IPS DF 6.9 (cell line): ENCODE measurements around the gene ETFA.

Experiments
- DNase-seq: peaks from one replicate; pipeline ENCODE4 v3.0.0-alpha.2; 2013; ENCODE audit warnings: low read depth, low spot score
- H3K27ac ChIP-seq: one replicate; pipeline ENCODE4 v1.5.1; 2013; ENCODE audit warnings: low read length, control low read depth
- H3K27me3 ChIP-seq: 2 replicates; pipeline ENCODE4 v1.6.1; 2013; ENCODE audit warnings: mild to moderate bottlenecking, low read length; ENCODE audit not compliant: control insufficient read depth, insufficient read depth
- H3K36me3 ChIP-seq: 2 replicates; pipeline ENCODE4 v1.6.1; 2013; ENCODE audit warnings: low read length; ENCODE audit not compliant: control insufficient read depth, insufficient read depth
- H3K4me1 ChIP-seq: 2 replicates; pipeline ENCODE4 v1.6.1; 2013; ENCODE audit warnings: low read length; ENCODE audit not compliant: control insufficient read depth, insufficient read depth
- H3K4me3 ChIP-seq: 2 replicates; pipeline ENCODE4 v1.5.1; 2013; ENCODE audit warnings: mild to moderate bottlenecking, low read length
- H3K9me3 ChIP-seq: 2 replicates; pipeline ENCODE4 v1.6.1; 2013; ENCODE audit warnings: low read length, inconsistent platforms; ENCODE audit not compliant: control insufficient read depth, insufficient read depth
- WGBS: extraction: QIAGEN DNeasy Blood & Tissue Kit; methylation state at CpG from one replicate; pipeline ENCODE4 v1.1.7; 2013; ENCODE audit warnings: mixed read lengths, missing lambda C conversion rate; ENCODE audit not compliant: insufficient read length, insufficient coverage; 5-methylcytosine and 5-hydroxymethylcytosine counted together

ETFA gene

GRCh38 chr15:76346669-76347481, 35.6 kb upstream of the ETFA start:
- H3K27ac ChIP-seq = no peak overlapping the region
- no CpG with 5 or more reads among the region's 74 CpGs for WGBS

GRCh38 chr15:76345880-76346668, 34.8 kb upstream of the ETFA start:
- Histone ChIP-seq H3K9me3 (no peaks in the 10 kb centered on the region), H3K36me3 (no peaks in the 10 kb centered on the region), H3K27ac (no peak overlapping the region), H3K27me3 (peaks cover 51% of the 10 kb centered on the region), H3K4me1 (peaks cover 5% of the 10 kb centered on the region), H3K4me3 (peak overlapping the region; percentile 54)
- no CpG with 5 or more reads among the region's 65 CpGs for WGBS
- DNase-seq = no peak

More at GRCh38 chr15:76346669-76347481, 35.6 kb upstream of the ETFA start:
- Histone ChIP-seq H3K36me3 (no peaks in the 10 kb centered on the region), H3K9me3 (no peaks in the 10 kb centered on the region), H3K4me3 (peak overlapping the region; percentile 54; the same call in 1 of the 2 replicates), H3K27me3 (peaks cover 43% of the 10 kb centered on the region), H3K4me1 (peaks cover 2% of the 10 kb centered on the region)
- DNase-seq = no peak

- H3K4me3 ChIP-seq = peak overlapping the region; percentile 54; the same call in 1 of the 2 replicates
- WGBS = no CpG with 5 or more reads among the region's 7 CpGs
- H3K9me3 ChIP-seq = no peaks in the 10 kb centered on the region
- no peak overlapping the region for H3K27ac ChIP-seq
- no peaks in the 10 kb centered on the region for H3K36me3 ChIP-seq
- peaks cover 56% of the 10 kb centered on the region for H3K27me3 ChIP-seq
- no peak for DNase-seq
- peaks cover 11% of the 10 kb centered on the region for H3K4me1 ChIP-seq
Observed at GRCh38 chr15:76345583-76345879, 34.3 kb upstream of the ETFA start.

GRCh38 chr15:76344893-76345582, 33.8 kb upstream of the ETFA start:
- no peak for DNase-seq
- no peak overlapping the region for H3K27ac ChIP-seq
- H3K4me3 ChIP-seq = no peak overlapping the region
- H3K9me3 ChIP-seq = no peaks in the 10 kb centered on the region
- no CpG with 5 or more reads among the region's 3 CpGs for WGBS
- no peaks in the 10 kb centered on the region for H3K36me3 ChIP-seq
- peaks cover 61% of the 10 kb centered on the region for H3K27me3 ChIP-seq
- H3K4me1 ChIP-seq = peaks cover 13% of the 10 kb centered on the region

GRCh38 chr15:76343313-76343996, 32.2 kb upstream of the ETFA start:
- peaks cover 74% of the 10 kb centered on the region for H3K27me3 ChIP-seq

GRCh38 chr15:76342382-76343201, 31.3 kb upstream of the ETFA start:
- no CpG with 5 or more reads among the region's 87 CpGs for WGBS
- Histone ChIP-seq H3K36me3 (no peaks in the 10 kb centered on the region), H3K9me3 (no peaks in the 10 kb centered on the region), H3K27ac (no peak overlapping the region), H3K27me3 (peaks cover 78% of the 10 kb centered on the region), H3K4me3 (no peak overlapping the region), H3K4me1 (peaks cover 18% of the 10 kb centered on the region)
- DNase-seq = no peak

More at GRCh38 chr15:76343313-76343996, 32.2 kb upstream of the ETFA start:
- Histone ChIP-seq H3K4me1 (peaks cover 14% of the 10 kb centered on the region), H3K27ac (no peak overlapping the region), H3K9me3 (no peaks in the 10 kb centered on the region), H3K36me3 (no peaks in the 10 kb centered on the region), H3K4me3 (no peak overlapping the region)
- WGBS = no CpG with 5 or more reads among the region's 16 CpGs
- no peak for DNase-seq

GRCh38 chr15:76342058-76342381, 30.8 kb upstream of the ETFA start:
- no peak for DNase-seq
- no peaks in the 10 kb centered on the region for H3K36me3 ChIP-seq
- WGBS = no CpG with 5 or more reads among the region's 20 CpGs
- H3K4me3 ChIP-seq = no peak overlapping the region
- peaks cover 19% of the 10 kb centered on the region for H3K4me1 ChIP-seq
- H3K9me3 ChIP-seq = no peaks in the 10 kb centered on the region
- no peak overlapping the region for H3K27ac ChIP-seq
- H3K27me3 ChIP-seq = peaks cover 81% of the 10 kb centered on the region

- Histone ChIP-seq H3K4me3 (peak overlapping the region; percentile 27), H3K27me3 (peaks cover 83% of the 10 kb centered on the region), H3K27ac (no peak overlapping the region), H3K36me3 (no peaks in the 10 kb centered on the region), H3K4me1 (peaks cover 19% of the 10 kb centered on the region), H3K9me3 (no peaks in the 10 kb centered on the region)
- WGBS = no CpG with 5 or more reads among the region's 42 CpGs
- no peak for DNase-seq
Observed at GRCh38 chr15:76341366-76342057, 30.2 kb upstream of the ETFA start.

GRCh38 chr15:76340803-76341365, 29.6 kb upstream of the ETFA start:
- peak overlapping the region; percentile 21; the same call in 1 of the 2 replicates for H3K4me3 ChIP-seq
- H3K27me3 ChIP-seq = peaks cover 83% of the 10 kb centered on the region
- no peaks in the 10 kb centered on the region for H3K36me3 ChIP-seq
- peaks cover 19% of the 10 kb centered on the region for H3K4me1 ChIP-seq
- DNase-seq = no peak
- no peaks in the 10 kb centered on the region for H3K9me3 ChIP-seq
- H3K27ac ChIP-seq = no peak overlapping the region
- no CpG with 5 or more reads among the region's 35 CpGs for WGBS
